WTC11 (cell line): ENCODE results near the gene LTF. TPM values are rescaled to one million over a fixed set of nuclear protein-coding genes. Genes with fewer than 3 reads are reported as not detected.

Source experiments
- ATAC-seq: fragments of 200-7000 bp; cut with Tn5 transposase; 2 replicates; pipeline ENCODE4 v1.10.0; 2021; ENCODE audit warnings: mild to moderate bottlenecking, moderate library complexity
- CTCF ChIA-PET: fragments of 300-600 bp; sonication (Branson Sonifier 250); formaldehyde crosslinking; loops from one replicate; lab custom pipeline; 2021; ENCODE audit warnings: antibody characterized with exemption; lab: Charles Lee
- POLR2A ChIA-PET: fragments of 350-600 bp; sonication (Branson Sonifier 250); formaldehyde crosslinking; loops from one replicate; lab custom pipeline; 2021; ENCODE audit warnings: antibody characterized with exemption; lab: Charles Lee
- DNase-seq: peaks from one replicate; pipeline ENCODE4 v3.0.0; 2021; ENCODE audit warnings: low spot score
- H3K27ac Mint-ChIP-seq: 2 replicates; pipeline ENCODE4 v1.8.0; 2021; ENCODE audit warnings: mixed read lengths
- H3K27me3 Mint-ChIP-seq: 2 replicates; pipeline ENCODE4 v1.8.0; 2021; ENCODE audit warnings: low read depth, mild to moderate bottlenecking, moderate library complexity, mixed read lengths
- H3K36me3 Mint-ChIP-seq: 2 replicates; pipeline ENCODE4 v1.8.0; 2021; ENCODE audit warnings: mixed read lengths
- H3K4me1 Mint-ChIP-seq: 2 replicates; pipeline ENCODE4 v1.8.0; 2022; ENCODE audit warnings: mixed read lengths
- H3K4me3 Mint-ChIP-seq: 2 replicates; pipeline ENCODE4 v1.8.0; 2021; ENCODE audit warnings: mild to moderate bottlenecking, moderate library complexity, mixed read lengths
- H3K9me3 Mint-ChIP-seq: 2 replicates; pipeline ENCODE4 v1.8.0; 2021; ENCODE audit warnings: mixed read lengths
- ATF3 ChIP-seq: sonication (generic); formaldehyde crosslinking; conservative IDR thresholded peaks from 2 replicates; pipeline ENCODE4 v1.8.1; 2022; ENCODE audit warnings: mild to moderate bottlenecking, missing genetic modification reagents
- ATF6 ChIP-seq: sonication (generic); formaldehyde crosslinking; IDR thresholded peaks from 2 replicates; pipeline ENCODE4 v1.8.1; 2023; ENCODE audit warnings: mild to moderate bottlenecking, missing genetic modification reagents
- CREM ChIP-seq: sonication (generic); formaldehyde crosslinking; IDR thresholded peaks from 2 replicates; pipeline ENCODE4 v1.8.1; 2022; ENCODE audit warnings: mild to moderate bottlenecking, missing genetic modification reagents, moderate library complexity
- EMX1 ChIP-seq: fragments of 250-450 bp; sonication (Bioruptor Pico); IDR thresholded peaks from 2 replicates; pipeline ENCODE4 v1.8.0; 2021; ENCODE audit warnings: mild to moderate bottlenecking
- ESRRA ChIP-seq: sonication (generic); formaldehyde crosslinking; IDR thresholded peaks from 2 replicates; pipeline ENCODE4 v1.8.1; 2022; ENCODE audit warnings: mild to moderate bottlenecking, missing genetic modification reagents, borderline replicate concordance
- FOXJ3 ChIP-seq: sonication (generic); formaldehyde crosslinking; IDR thresholded peaks from 2 replicates; pipeline ENCODE4 v1.9.0; 2021; ENCODE audit warnings: missing genetic modification reagents, mild to moderate bottlenecking, borderline replicate concordance
- FOXP1 ChIP-seq: sonication (generic); formaldehyde crosslinking; IDR thresholded peaks from 2 replicates; pipeline ENCODE4 v1.8.0; 2022; ENCODE audit warnings: missing genetic modification reagents, mild to moderate bottlenecking, moderate library complexity, borderline replicate concordance
- JUN ChIP-seq: sonication (generic); formaldehyde crosslinking; IDR thresholded peaks from 2 replicates; pipeline ENCODE4 v1.8.0; 2023; ENCODE audit warnings: mild to moderate bottlenecking, missing genetic modification reagents
- SOX15 ChIP-seq: fragments of 250-450 bp; sonication (Bioruptor Pico); IDR thresholded peaks from 2 replicates; pipeline ENCODE4 v1.9.0; 2021; ENCODE audit warnings: mild to moderate bottlenecking
- USF2 ChIP-seq: sonication (generic); formaldehyde crosslinking; IDR thresholded peaks from 2 replicates; pipeline ENCODE4 v1.8.1; 2023; ENCODE audit warnings: mild to moderate bottlenecking, missing genetic modification reagents, moderate library complexity
- ZNF138 ChIP-seq: sonication (generic); formaldehyde crosslinking; conservative IDR thresholded peaks from 2 replicates; pipeline ENCODE4 v1.8.1; 2022; ENCODE audit warnings: mild to moderate bottlenecking, moderate library complexity, missing genetic modification reagents
- ZNF263 ChIP-seq: sonication (generic); formaldehyde crosslinking; IDR thresholded peaks from 2 replicates; pipeline ENCODE4 v1.8.1; 2022; ENCODE audit warnings: low read depth, mild to moderate bottlenecking, moderate library complexity, missing genetic modification reagents
- ZNF416 ChIP-seq: fragments of 250-450 bp; sonication (Bioruptor Pico); IDR thresholded peaks from 2 replicates; pipeline ENCODE4 v1.9.0; 2021; ENCODE audit warnings: mild to moderate bottlenecking, inconsistent platforms
- ZNF423 ChIP-seq: fragments of 250-450 bp; sonication (Bioruptor Pico); IDR thresholded peaks from 2 replicates; pipeline ENCODE4 v2.1.2; 2022; ENCODE audit warnings: mild to moderate bottlenecking, moderate library complexity
- total RNA-seq: library from RNA; stranded (reverse); gene quantifications from 3 replicates; pipeline ENCODE4 v1.2.3, GENCODE V29; 2021
- TF ChIP-seq, protein P1 (sequence below): sonication (generic); formaldehyde crosslinking; IDR thresholded peaks from 2 replicates; pipeline ENCODE4 v1.8.1; 2022; ENCODE audit warnings: low read depth, missing genetic modification reagents, borderline replicate concordance
- TF ChIP-seq, protein P2 (sequence below): sonication (generic); formaldehyde crosslinking; IDR thresholded peaks from 2 replicates; pipeline ENCODE4 v1.8.1; 2023; ENCODE audit warnings: mild to moderate bottlenecking, missing genetic modification reagents, moderate library complexity
- TF ChIP-seq, protein P3 (sequence below): sonication (generic); formaldehyde crosslinking; IDR thresholded peaks from 2 replicates; pipeline ENCODE4 v1.8.1; 2023; ENCODE audit warnings: mild to moderate bottlenecking, moderate library complexity, missing genetic modification reagents
- TF ChIP-seq, protein P4 (sequence below): fragments of 200-600 bp; IDR thresholded peaks from 2 replicates; pipeline ENCODE4 v1.8.0; 2022; ENCODE audit warnings: antibody characterized with exemption

LTF gene
- total RNA-seq, 1 experiment from 2014 or later = 0.22 TPM

DNA sequence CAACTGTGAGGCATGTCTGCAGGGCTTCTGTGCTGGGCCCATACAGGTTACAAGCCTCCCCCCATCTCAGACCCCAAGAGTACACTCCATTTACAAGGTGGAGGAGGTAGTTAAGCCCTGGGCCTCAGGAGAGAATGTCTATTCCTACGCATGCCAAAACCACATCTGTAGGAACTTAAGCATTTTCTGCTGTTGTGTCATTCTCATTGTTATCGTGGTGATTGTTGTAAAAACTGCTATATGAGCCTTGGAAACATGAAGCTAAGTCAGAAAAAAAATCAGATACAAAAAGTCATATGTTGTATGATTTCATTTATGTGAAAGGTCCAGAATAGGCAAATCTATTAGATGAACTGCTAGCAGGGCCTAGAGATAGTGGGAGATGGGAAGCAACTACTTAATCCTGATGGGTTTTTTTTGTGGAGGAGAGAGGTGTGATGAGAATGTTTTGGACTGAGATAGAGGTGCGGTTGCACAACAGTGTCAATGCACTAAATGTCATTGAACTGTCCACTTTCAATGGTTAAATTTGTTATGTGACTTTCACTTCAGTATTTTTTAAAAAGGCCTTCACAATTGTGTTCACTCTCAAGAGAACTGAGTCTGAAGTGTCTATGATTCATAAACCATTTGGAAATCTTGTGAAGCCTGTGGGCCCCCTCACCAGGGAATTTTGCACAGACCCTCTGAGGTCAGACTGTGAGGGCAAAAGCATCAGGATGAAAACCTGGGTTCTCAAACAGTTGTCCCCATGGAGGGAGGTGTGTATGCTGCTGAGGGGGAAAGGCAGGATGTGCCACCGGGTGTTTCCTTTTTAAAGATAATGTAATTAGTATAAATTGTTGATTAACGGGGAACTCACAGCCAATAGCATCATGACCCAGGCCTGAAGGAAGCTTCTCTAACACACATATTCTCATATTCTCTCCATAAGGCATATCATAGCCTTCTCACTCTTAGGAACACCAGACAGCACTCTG, 36.2 kb upstream of the LTF start:
- ChIA-PET CTCF (interaction anchor here (1.0 to 1.5 kb wide), 2 partner anchors 12 to 87 kb away, joined by 3 to 5 read pairs; no protein-coding TSS in a partner anchor), POLR2A (no interaction called here)
- H3K9me3 Mint-ChIP-seq = 0 out of 2 replicates have a peak, but pooled peaks cover 2% of the 10 kb centered on the region
- H3K27ac Mint-ChIP-seq = no peak overlapping the region
- peaks cover 36% of the 10 kb centered on the region for H3K4me1 Mint-ChIP-seq
- H3K4me3 Mint-ChIP-seq = no peak overlapping the region
- ATAC-seq = no peak
- peaks cover 8% of the 10 kb centered on the region for H3K27me3 Mint-ChIP-seq
- no peak for TF ChIP-seq ESRRA (CRISPR knock-in tag)
- TF ChIP-seq FOXJ3 (CRISPR knock-in tag) = no peak
- TF ChIP-seq ZNF416 (CRISPR knock-in tag) = no peak
- no peak for TF ChIP-seq ATF6 (CRISPR knock-in tag)
- no peak for TF ChIP-seq JUN (CRISPR knock-in tag)
- no peak for TF ChIP-seq ZNF263
- no peak for TF ChIP-seq EMX1
- TF ChIP-seq FOXP1 (CRISPR knock-in tag) = no peak
- TF ChIP-seq CREM (CRISPR knock-in tag) = no peak
- no peak for TF ChIP-seq SOX15 (CRISPR knock-in tag)
- TF ChIP-seq, all 79 proteins: peak for 0
- no peak for DNase-seq
- H3K36me3 Mint-ChIP-seq = no peaks in the 10 kb centered on the region

DNA sequence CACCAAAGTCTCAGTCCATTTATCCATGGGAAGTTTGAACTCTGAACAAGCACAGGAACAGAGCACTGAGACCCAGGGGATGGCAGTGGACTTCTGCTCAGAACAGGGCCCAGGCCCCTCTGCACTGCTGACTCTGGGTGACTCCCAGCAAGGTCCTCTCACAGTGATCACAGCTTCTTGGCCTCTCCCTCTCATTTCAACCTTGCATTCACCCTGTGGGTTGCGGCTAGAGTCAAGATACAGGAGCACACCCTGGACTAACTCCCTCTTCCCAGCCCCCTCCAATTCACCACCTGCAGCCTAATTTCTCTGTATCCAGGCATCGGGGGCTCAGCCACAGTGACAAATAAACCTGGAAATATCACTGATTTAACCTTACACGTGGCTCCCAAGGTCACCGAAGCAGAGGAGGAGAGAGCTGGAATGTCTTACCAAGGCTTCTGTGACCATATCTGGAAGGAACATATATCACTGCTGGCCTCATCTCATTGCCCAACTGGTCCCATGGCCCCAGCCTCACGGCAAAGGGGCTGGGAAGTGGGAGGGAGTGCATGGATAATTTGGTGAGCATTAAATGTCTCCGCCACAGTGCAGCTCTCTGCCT, 34.3 kb upstream of the LTF start:
- DNase-seq = no peak
- H3K36me3 Mint-ChIP-seq = peaks cover 7% of the 10 kb centered on the region
- TF ChIP-seq, protein P1, sequence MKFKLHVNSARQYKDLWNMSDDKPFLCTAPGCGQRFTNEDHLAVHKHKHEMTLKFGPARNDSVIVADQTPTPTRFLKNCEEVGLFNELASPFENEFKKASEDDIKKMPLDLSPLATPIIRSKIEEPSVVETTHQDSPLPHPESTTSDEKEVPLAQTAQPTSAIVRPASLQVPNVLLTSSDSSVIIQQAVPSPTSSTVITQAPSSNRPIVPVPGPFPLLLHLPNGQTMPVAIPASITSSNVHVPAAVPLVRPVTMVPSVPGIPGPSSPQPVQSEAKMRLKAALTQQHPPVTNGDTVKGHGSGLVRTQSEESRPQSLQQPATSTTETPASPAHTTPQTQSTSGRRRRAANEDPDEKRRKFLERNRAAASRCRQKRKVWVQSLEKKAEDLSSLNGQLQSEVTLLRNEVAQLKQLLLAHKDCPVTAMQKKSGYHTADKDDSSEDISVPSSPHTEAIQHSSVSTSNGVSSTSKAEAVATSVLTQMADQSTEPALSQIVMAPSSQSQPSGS (CRISPR knock-in tag) = no peak
- TF ChIP-seq, protein P2, sequence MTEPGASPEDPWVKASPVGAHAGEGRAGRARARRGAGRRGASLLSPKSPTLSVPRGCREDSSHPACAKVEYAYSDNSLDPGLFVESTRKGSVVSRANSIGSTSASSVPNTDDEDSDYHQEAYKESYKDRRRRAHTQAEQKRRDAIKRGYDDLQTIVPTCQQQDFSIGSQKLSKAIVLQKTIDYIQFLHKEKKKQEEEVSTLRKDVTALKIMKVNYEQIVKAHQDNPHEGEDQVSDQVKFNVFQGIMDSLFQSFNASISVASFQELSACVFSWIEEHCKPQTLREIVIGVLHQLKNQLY (CRISPR knock-in tag) = no peak
- TF ChIP-seq ZNF423 (no peak), ATF3 (no peak), USF2 (CRISPR knock-in tag) (no peak), ZNF138 (no peak)
- TF ChIP-seq, protein P3, sequence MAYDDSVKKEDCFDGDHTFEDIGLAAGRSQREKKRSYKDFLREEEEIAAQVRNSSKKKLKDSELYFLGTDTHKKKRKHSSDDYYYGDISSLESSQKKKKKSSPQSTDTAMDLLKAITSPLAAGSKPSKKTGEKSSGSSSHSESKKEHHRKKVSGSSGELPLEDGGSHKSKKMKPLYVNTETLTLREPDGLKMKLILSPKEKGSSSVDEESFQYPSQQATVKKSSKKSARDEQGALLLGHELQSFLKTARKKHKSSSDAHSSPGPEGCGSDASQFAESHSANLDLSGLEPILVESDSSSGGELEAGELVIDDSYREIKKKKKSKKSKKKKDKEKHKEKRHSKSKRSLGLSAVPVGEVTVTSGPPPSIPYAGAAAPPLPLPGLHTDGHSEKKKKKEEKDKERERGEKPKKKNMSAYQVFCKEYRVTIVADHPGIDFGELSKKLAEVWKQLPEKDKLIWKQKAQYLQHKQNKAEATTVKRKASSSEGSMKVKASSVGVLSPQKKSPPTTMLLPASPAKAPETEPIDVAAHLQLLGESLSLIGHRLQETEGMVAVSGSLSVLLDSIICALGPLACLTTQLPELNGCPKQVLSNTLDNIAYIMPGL (CRISPR knock-in tag) = no peak
- TF ChIP-seq, protein P4, sequence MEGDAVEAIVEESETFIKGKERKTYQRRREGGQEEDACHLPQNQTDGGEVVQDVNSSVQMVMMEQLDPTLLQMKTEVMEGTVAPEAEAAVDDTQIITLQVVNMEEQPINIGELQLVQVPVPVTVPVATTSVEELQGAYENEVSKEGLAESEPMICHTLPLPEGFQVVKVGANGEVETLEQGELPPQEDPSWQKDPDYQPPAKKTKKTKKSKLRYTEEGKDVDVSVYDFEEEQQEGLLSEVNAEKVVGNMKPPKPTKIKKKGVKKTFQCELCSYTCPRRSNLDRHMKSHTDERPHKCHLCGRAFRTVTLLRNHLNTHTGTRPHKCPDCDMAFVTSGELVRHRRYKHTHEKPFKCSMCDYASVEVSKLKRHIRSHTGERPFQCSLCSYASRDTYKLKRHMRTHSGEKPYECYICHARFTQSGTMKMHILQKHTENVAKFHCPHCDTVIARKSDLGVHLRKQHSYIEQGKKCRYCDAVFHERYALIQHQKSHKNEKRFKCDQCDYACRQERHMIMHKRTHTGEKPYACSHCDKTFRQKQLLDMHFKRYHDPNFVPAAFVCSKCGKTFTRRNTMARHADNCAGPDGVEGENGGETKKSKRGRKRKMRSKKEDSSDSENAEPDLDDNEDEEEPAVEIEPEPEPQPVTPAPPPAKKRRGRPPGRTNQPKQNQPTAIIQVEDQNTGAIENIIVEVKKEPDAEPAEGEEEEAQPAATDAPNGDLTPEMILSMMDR = no peak
- no peak overlapping the region for H3K4me3 Mint-ChIP-seq
- 0 out of 2 replicates have a peak, but pooled peaks cover 6% of the 10 kb centered on the region for H3K9me3 Mint-ChIP-seq
- POLR2A ChIA-PET = interaction anchor here (0.6 kb wide), 1 partner anchor 309 kb away, joined by 3 read pairs; no protein-coding TSS in a partner anchor
- no peak for ATAC-seq
- H3K4me1 Mint-ChIP-seq = peaks cover 30% of the 10 kb centered on the region
- CTCF ChIA-PET = interaction anchor here (0.9 to 4.3 kb wide), 6 partner anchors 10 to 165 kb away, joined by 3 to 33 read pairs (median 4); no protein-coding TSS in a partner anchor
- H3K27ac Mint-ChIP-seq = no peak overlapping the region
- peaks cover 8% of the 10 kb centered on the region for H3K27me3 Mint-ChIP-seq
